HG03558 (cell line): ENCODE results near the gene CAPSL.
"Not testable (repeated sequence)": the region's sequence is repeated elsewhere in the genome, so short reads cannot be mapped to it uniquely, and the experiment has no call there.

Source experiments
- ATAC-seq: cut with Tn5 transposase; IDR thresholded peaks from one replicate; pipeline ENCODE4 v1.9.1; 2021; ENCODE audit warnings: moderate number of reproducible peaks; ENCODE audit not compliant: unreplicated experiment; ENCODE audit errors: extremely low read depth

The CAPSL gene

GRCh38 chr5:35938568-35939227 is at the start of gene CAPSL:
Gene CAPSL, minus strand, starts transcription at chr5:35938622. Its CDS starts 17,502 bp downstream, at chr5:35921120.
- ATAC-seq: no peak

DNA sequence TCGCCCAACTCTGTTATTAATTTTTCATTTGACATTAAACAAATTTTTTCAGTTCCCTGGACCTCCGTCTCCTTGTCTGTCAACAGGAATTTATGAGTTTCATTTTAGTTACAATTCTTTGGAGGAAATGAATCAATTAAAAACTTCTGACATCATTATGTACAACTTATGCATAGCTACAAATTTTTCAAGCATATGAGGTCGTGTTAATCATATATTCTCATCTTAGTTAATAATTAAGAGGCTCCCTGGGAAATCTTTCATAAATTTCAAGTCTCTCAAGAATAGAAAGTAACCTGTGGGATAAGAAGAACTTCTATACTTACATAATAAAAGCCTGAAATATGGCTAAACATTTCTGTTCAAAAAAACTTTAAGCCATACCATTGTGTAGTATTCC is 49.4 kb upstream of the CAPSL start:
- ATAC-seq: no peak

GRCh38 chr5:35979715-35980114 is 41.3 kb upstream of the CAPSL start:
- no peak for ATAC-seq

DNA sequence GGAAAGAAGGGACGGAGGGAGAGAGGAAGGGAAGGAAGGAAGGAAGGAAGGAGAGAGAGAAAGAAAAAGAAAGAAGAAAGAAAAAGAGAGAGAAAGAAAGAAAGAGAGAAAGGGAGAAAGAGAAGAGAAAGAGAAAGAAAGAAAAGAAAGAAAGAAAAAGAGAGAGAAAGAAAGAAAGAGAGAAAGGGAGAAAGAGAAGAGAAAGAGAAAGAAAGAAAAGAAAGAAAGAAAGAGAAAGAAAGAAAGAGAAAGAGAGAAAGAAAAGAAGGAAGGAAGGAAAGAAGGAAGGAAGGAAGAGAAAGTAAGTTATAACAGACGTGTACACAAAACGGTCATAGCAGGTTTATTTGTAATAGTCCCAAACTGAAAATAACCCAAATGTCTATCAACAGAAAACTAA is 38.4 kb upstream of the CAPSL start:
- not testable (repeated sequence) for ATAC-seq

DNA sequence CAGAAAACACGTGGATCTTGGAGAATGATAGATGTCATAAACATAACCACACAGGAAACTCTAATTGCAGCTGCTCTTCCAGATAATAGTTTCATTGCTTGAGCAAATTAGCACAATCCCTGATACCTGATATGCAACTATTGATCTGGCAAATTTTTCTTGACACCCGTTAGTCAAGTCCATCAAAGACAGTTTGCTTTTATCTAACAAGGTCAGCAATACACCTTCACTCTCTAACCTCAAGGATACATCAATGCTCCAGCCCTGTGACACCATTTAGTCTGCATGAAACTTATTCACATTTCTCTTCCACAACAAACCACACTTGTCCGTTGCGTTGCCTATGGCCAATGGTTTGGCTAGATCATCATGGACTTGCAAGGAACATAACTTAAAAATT is 36.1 kb upstream of the CAPSL start:
- ATAC-seq: no peak

GRCh38 chr5:35971878-35972210 is 33.4 kb upstream of the CAPSL start:
- no peak for ATAC-seq

- ATAC-seq: no peak
These were observed 32.9 kb upstream of the CAPSL start for GRCh38 chr5:35971186-35971877.

DNA sequence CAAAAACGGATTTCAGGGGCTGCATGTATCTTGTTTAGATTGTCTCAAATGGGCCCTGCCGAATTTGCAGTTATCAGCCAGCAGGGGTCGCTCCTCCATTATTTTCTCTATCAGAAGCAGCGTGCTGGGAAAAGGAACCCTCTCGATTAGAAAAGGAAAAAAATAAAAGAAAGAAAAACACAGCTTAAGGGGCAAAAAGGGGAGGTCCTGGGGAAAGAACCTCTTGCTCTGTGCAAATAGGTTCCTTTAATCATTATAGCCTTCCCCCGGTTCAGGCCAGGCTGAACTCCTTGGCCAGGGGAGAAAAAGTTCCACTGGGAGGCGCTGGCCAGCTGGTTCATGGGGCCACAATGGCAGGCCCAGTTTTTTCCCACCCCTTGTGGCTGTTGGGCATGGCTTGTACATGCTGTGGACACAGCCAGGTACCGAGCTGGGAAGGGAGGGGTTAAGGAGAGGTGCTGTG is 25.0 kb upstream of the CAPSL start:
- no peak for ATAC-seq

DNA sequence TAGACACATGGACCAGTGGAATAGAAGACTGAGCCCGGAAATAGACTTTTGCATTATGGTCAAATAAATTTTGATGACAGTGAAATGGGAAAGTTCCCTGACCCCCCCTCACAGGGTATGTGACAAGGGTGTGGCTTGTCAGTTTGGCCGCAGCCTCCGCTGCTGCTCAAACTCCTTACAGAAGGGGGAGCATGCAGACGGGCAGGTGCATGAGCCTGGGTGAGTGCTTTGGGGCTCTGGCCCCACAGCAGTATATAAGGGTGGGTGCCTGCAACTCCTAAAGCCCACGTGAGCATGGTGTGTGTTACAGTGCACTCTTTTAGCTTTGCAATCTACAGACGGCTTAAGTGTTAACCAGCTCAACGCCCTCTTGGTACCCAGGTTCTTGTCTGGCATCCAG is 21.9 kb upstream of the CAPSL start:
- no peak for ATAC-seq

GRCh38 chr5:35956429-35956828 is 18.0 kb upstream of the CAPSL start:
- no peak for ATAC-seq

- no peak for ATAC-seq
These were observed 15.8 kb upstream of the CAPSL start for GRCh38 chr5:35954175-35954574.

DNA sequence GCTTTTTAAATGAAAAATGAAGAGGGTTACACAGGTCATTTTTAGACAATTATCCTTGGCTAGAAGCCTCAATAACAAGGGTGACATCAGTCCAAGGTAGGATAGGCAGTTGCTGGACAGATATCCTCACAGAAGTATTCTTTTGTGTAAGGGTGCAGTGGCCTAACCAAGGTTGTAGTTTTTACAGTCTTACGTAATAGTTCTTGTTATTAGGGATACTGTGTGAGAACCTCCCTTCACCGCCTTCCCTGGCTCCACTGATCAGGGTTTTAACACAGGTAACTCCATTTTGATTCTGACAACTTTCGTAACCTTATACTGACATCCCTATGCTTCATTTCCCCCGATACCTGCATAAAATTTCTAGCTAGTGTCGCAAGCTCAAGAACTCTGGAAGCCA is 8.7 kb upstream of the CAPSL start:
- no peak for ATAC-seq

GRCh38 chr5:35939639-35940038 is 1.2 kb upstream of the CAPSL start:
- ATAC-seq: no peak

- peak; percentile 46 for ATAC-seq
These were observed 11.9 kb downstream of the CAPSL start for GRCh38 chr5:35926389-35927051.

DNA sequence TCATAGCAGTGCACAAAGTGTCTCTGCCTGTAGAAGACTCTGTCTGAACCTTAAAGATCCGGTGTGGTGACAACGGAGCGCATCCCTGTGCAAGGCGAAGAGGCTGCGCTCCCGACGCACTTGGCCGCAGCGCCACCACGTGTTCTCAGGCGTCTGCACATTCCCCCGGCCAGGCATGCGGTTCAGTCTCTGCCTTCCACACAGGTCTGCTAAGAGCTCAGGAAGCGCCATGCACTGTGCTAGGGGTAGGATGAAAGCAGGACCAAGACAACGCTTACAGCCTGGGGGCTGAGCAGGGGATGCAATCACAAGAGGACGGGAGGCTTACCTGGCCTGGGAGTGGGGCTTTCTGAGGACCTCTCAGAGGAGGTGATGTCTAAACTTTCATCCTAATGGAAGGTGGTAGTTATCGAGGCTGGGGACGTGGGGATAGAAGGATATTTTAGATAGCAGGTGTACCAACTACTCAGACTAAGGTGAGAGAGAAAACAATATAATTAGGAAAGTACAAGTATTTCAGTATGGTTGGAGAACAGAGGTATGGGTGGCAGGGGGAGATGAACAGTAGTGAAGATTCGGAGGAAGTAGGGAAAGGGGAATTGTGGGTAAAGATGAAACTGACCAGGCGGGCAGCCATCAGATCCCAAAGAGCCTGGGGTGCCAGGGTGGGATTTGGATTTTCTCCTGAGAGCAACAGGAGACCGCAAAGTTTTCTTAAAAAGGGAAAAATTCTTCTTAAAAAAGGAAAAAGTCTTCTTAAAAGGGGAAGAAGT is 13.3 kb downstream of the CAPSL start:
- ATAC-seq: no peak

- ATAC-seq: no peak
These were observed 14.1 kb downstream of the CAPSL start for GRCh38 chr5:35924122-35924949.

DNA sequence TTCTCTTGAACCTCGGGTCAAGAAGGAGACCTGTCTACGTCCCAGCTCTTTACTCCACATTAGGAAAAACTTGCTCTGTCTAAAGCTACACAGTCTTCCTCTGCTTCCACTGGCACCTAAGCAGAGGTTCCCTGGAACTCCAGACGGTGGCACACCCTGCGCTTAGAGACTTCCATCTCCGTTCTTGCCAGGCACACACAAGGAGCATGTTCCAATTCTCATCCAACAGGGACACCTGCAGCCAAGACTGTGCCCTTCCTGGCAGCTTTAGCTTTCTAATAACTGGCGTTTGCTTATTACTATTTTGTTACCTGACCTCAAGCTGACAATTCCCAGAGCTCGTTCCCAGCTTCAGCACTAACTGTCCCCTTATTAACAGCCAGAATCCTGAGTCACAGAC is 16.0 kb downstream of the CAPSL start:
- ATAC-seq: no peak

DNA sequence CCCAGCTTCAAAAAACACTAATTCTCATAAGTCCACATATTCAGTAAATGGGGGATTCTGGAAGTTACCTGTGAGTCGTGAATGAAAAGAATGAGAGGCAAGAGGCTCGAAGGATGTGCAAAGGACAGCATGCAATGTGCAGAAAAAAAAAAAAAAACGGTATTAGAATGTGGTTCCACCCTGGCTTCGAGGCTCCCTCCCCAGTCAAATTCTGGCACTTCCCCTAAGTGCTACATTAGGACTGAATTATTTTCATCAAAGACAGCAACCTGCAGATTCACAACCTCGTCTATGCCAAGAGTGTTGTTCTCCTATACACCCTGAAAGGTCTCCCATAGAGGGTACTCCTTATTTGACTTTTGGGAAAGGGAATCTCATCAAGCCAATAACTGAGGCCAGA is 16.5 kb downstream of the CAPSL start:
- ATAC-seq: no peak

DNA sequence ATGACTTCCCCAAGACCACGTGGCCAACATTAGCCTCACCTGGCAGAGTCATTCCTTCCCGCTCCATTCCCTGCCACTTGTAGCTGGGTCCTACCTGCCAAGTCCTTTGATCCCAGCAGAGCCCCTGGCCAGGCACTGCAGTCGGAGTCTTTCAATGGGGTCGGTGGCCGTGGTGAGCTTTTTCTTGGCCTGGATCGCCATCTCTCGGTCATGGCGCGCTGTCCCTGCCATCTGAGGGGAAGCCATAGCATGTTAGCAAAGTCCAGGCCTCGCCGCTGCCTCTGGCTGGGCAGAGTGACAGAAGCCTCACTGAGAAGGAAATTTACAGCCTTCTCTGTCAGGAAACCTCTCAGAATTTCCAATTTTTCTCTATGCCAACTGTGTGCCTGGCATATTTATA is 17.5 kb downstream of the CAPSL start:
- ATAC-seq: no peak

GRCh38 chr5:35919191-35919590 is 19.2 kb downstream of the CAPSL start:
- no peak for ATAC-seq
